ENCODE data around the gene NRG3. TPM values are rescaled to one million over a fixed set of nuclear protein-coding genes. Genes with fewer than 3 reads are reported as not detected.

The NRG3 gene
- total and polyA plus RNA-seq, 12 donors = 0.46 to 3.8 (median 1.3) TPM

- Histone ChIP-seq H3K4me1 (replicated peaks in 1 of 2) (no peaks in the 10 kb centered on the region), H3K4me3 (no peak overlapping the region), H3K27ac (no peak overlapping the region), H3K36me3 (replicated peaks in 1 of 2) (no peaks in the 10 kb centered on the region), H3K27me3 (no peaks in the 10 kb centered on the region), H3K9me3 (replicated peaks in 1 of 3) (no peaks in the 10 kb centered on the region)
- WGBS, 4 donors = 20 to 33% (median 27%) methylated on average over 3 of the region's 3 CpGs
- DNase-seq = no peak
- intact Hi-C loops (cut with DNase I) = no loop called here
- TF ChIP-seq POLR2A (IDR thresholded peaks at IDR 0.05) = no peak
- TF ChIP-seq, protein P1, sequence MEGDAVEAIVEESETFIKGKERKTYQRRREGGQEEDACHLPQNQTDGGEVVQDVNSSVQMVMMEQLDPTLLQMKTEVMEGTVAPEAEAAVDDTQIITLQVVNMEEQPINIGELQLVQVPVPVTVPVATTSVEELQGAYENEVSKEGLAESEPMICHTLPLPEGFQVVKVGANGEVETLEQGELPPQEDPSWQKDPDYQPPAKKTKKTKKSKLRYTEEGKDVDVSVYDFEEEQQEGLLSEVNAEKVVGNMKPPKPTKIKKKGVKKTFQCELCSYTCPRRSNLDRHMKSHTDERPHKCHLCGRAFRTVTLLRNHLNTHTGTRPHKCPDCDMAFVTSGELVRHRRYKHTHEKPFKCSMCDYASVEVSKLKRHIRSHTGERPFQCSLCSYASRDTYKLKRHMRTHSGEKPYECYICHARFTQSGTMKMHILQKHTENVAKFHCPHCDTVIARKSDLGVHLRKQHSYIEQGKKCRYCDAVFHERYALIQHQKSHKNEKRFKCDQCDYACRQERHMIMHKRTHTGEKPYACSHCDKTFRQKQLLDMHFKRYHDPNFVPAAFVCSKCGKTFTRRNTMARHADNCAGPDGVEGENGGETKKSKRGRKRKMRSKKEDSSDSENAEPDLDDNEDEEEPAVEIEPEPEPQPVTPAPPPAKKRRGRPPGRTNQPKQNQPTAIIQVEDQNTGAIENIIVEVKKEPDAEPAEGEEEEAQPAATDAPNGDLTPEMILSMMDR (IDR thresholded peaks at IDR 0.05) = no peak
Measured at GRCh38 chr10:82211346-82211745, 336.4 kb downstream of the NRG3 start.

DNA sequence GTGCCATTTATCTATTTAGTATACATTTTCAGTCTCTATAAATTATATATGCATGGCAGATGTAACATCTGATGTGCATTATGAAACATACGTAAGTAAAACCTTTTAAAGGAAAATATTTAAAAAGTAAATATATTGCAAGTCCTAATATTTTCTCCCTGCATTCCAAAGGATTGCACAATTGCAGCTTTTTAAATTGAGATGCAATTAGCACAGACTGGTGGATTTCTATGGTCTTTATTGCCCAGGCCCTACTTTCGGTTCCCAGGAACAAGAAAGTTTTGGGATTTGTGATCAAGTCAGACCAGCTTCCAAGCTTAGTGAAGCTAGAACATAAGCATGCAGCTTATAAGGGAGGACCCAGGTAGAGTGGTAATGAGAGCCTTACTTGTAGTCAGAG is 337.8 kb downstream of the NRG3 start:
- no peak for DNase-seq
- H3K27me3 ChIP-seq = no peaks in the 10 kb centered on the region
- TF ChIP-seq POLR2A (IDR thresholded peaks at IDR 0.05) = no peak
- TF ChIP-seq, protein P1 (IDR thresholded peaks at IDR 0.05) = no peak
- no peak overlapping the region for H3K4me3 ChIP-seq
- WGBS, 4 donors = 62 to 78% (median 73%) methylated on average over 2 of the region's 2 CpGs
- no peaks in the 10 kb centered on the region for H3K4me1 ChIP-seq (replicated peaks in 1 of 2)
- intact Hi-C loops (cut with DNase I) = no loop called here
- H3K27ac ChIP-seq = no peak overlapping the region
- no peaks in the 10 kb centered on the region for H3K9me3 ChIP-seq (replicated peaks in 1 of 3)
- no peaks in the 10 kb centered on the region for H3K36me3 ChIP-seq (replicated peaks in 1 of 2)

DNA sequence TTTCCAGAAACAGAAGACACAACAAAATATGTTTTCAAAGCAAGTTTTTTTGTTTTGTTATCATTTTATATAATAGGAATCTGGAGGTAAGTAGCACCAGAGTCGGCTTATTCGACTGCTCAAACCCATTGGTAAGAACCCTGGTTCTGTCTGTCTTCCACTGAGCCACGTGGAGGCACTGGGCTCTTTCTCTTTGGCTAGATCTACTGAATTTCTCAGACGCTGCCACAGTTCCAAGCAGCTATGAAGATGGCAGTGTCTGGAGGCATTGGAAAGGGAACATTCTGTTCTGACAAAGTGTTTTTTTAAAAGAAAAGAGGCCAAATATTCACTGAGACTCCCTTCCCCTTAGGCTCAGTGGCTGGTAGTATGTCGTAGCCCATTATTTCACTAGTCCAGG is 338.8 kb downstream of the NRG3 start:
- no peak overlapping the region for H3K4me3 ChIP-seq
- TF ChIP-seq POLR2A (IDR thresholded peaks at IDR 0.05) = no peak
- TF ChIP-seq, protein P1 (IDR thresholded peaks at IDR 0.05) = no peak
- intact Hi-C loops (cut with DNase I) = no loop called here
- 73 to 88% (median 83%) methylated on average over 5 of the region's 5 CpGs for WGBS, 4 donors
- H3K27ac ChIP-seq = no peak overlapping the region
- H3K36me3 ChIP-seq (replicated peaks in 1 of 2) = no peaks in the 10 kb centered on the region
- H3K27me3 ChIP-seq = no peaks in the 10 kb centered on the region
- no peaks in the 10 kb centered on the region for H3K4me1 ChIP-seq (replicated peaks in 1 of 2)
- no peak for DNase-seq
- no peaks in the 10 kb centered on the region for H3K9me3 ChIP-seq (replicated peaks in 1 of 3)

GRCh38 chr10:82221056-82221455 is 346.1 kb downstream of the NRG3 start:
- no peaks in the 10 kb centered on the region for H3K4me1 ChIP-seq (replicated peaks in 1 of 2)
- no peak for TF ChIP-seq POLR2A (IDR thresholded peaks at IDR 0.05)
- TF ChIP-seq, protein P1 (IDR thresholded peaks at IDR 0.05) = no peak
- H3K27ac ChIP-seq = no peak overlapping the region
- no peaks in the 10 kb centered on the region for H3K27me3 ChIP-seq
- no peaks in the 10 kb centered on the region for H3K9me3 ChIP-seq (replicated peaks in 1 of 3)
- intact Hi-C loops (cut with DNase I) = no loop called here
- no peak for DNase-seq
- H3K4me3 ChIP-seq = no peak overlapping the region
- H3K36me3 ChIP-seq (replicated peaks in 1 of 2) = no peaks in the 10 kb centered on the region
